AG04450 (cell line): Measurements from ENCODE around the gene NHSL2. TPM values are rescaled to one million over a fixed set of nuclear protein-coding genes. Genes with fewer than 3 reads are reported as not detected.

ENCODE experiments used
- CTCF ChIA-PET: fragments of 300-600, 350-600 bp; formaldehyde crosslinking; extraction: SDS; loops from one replicate; lab custom pipeline; 2022; ENCODE audit warnings: antibody characterized with exemption, inconsistent platforms; lab: Charles Lee
- POLR2A ChIA-PET: fragments of 350-600 bp; formaldehyde crosslinking; extraction: SDS; loops from one replicate; lab custom pipeline; 2021; ENCODE audit warnings: antibody characterized with exemption, inconsistent platforms; lab: Yijun Ruan, JAX
- DNase-seq: peaks from one replicate; pipeline ENCODE4 v3.0.0-alpha.2; 2011; ENCODE audit warnings: low read depth, low spot score
- H3K27ac ChIP-seq: one replicate; pipeline ENCODE4 v1.5.1; 2012; ENCODE audit warnings: low read depth, low read length, control low read depth
- H3K27me3 ChIP-seq: one replicate; pipeline ENCODE4 v1.6.0; 2012; ENCODE audit warnings: low read length; ENCODE audit not compliant: control insufficient read depth, insufficient read depth
- H3K4me3 ChIP-seq: 2 replicates; pipeline ENCODE4 v1.5.1; 2011; ENCODE audit warnings: mild to moderate bottlenecking, low read depth, low read length, control low read depth
- H3K9me3 ChIP-seq: 2 replicates; pipeline ENCODE4 v1.5.1; 2012; ENCODE audit warnings: low read length; ENCODE audit not compliant: control insufficient read depth, insufficient read depth
- polyA plus RNA-seq: library from polyadenylated mRNA; depleted of rRNA; stranded (reverse); fragments of >200 nt; gene quantifications from 2 replicates; pipeline ENCODE4 v1.2.3, GENCODE V29; 2011
- TF ChIP-seq, protein P1 (sequence below): IDR thresholded peaks from 2 replicates; pipeline ENCODE4 v1.5.1; 2011; ENCODE audit warnings: low read depth, low read length, control low read depth, inconsistent platforms

The NHSL2 gene
- polyA plus RNA-seq, 1 experiment: 3.0 TPM

DNA sequence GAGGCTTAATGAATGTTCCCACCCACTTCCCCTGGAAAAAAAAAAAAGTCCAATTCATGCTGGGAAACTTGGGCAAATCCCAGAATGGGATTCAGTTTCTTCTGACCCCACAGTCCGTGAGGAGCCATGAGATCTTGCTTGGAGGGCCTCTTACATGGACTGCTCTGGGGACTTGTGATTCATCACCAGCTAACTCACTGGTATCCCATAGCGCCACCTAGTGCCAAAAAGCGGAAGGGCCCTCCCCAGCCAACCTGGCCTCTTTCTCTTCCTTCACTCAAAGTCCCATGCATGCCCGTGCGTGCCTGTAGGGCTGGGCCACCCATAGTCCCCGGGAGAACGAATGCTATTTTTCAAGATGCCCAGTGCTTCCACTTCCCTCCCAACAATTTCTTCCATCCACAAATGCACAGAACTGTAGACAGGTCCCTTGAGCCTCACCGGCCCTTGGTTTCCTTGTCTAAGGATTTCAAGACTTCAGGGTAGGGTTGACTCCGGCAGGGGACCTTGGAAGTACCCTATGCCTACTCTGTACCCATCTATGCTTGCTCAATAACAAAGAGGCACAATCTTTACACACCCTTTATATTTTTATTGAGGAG lies 216.0 kb downstream of the NHSL2 start:
- ChIA-PET POLR2A (interaction anchor here (0.5 to 1.4 kb wide), 3 partner anchors 97 to 216 kb away, joined by 4 to 7 read pairs (median 5); partner anchors contain the start of gene NHSL2), CTCF (interaction anchor here (0.6 to 3.2 kb wide), 17 partner anchors 10 to 213 kb away, joined by 3 to 26 read pairs (median 4); no protein-coding TSS in a partner anchor)
- TF ChIP-seq, protein P1, sequence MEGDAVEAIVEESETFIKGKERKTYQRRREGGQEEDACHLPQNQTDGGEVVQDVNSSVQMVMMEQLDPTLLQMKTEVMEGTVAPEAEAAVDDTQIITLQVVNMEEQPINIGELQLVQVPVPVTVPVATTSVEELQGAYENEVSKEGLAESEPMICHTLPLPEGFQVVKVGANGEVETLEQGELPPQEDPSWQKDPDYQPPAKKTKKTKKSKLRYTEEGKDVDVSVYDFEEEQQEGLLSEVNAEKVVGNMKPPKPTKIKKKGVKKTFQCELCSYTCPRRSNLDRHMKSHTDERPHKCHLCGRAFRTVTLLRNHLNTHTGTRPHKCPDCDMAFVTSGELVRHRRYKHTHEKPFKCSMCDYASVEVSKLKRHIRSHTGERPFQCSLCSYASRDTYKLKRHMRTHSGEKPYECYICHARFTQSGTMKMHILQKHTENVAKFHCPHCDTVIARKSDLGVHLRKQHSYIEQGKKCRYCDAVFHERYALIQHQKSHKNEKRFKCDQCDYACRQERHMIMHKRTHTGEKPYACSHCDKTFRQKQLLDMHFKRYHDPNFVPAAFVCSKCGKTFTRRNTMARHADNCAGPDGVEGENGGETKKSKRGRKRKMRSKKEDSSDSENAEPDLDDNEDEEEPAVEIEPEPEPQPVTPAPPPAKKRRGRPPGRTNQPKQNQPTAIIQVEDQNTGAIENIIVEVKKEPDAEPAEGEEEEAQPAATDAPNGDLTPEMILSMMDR: peak; percentile 81
- H3K27me3 ChIP-seq: no peaks in the 10 kb centered on the region
- DNase-seq: peak; percentile 57
- H3K27ac ChIP-seq: no peak overlapping the region
- H3K4me3 ChIP-seq: no peak overlapping the region
- H3K9me3 ChIP-seq: no peaks in the 10 kb centered on the region

DNA sequence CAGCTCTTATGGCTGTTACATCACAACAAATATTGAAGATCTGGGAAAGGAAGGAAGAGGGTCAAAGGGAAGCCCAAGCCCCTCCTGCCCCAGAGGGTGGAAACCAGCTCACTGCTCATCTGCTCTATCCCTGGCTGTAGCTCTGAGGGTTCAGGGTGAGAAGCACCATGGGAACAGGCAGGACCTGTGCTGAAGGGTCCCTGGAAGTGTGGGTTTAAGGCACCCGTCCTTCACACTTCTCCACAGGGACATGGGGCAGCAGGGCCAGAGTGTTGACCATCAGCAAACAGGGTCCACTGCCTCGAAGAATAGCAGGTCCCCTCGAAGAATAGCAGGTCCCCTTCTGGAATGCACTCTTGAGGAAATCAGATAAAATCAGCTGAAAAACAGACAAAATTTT lies 216.7 kb downstream of the NHSL2 start:
- TF ChIP-seq, protein P1: no peak
- POLR2A ChIA-PET: interaction anchor here (0.7 to 1.4 kb wide), 2 partner anchors 97 to 109 kb away, joined by 4 to 7 read pairs; no protein-coding TSS in a partner anchor
- DNase-seq: no peak
- no peak overlapping the region for H3K4me3 ChIP-seq
- CTCF ChIA-PET: interaction anchor here (0.6 to 3.2 kb wide), 12 partner anchors 10 to 213 kb away, joined by 3 to 26 read pairs (median 5); no protein-coding TSS in a partner anchor
- no peaks in the 10 kb centered on the region for H3K9me3 ChIP-seq
- H3K27ac ChIP-seq: no peak overlapping the region
- no peaks in the 10 kb centered on the region for H3K27me3 ChIP-seq

DNA sequence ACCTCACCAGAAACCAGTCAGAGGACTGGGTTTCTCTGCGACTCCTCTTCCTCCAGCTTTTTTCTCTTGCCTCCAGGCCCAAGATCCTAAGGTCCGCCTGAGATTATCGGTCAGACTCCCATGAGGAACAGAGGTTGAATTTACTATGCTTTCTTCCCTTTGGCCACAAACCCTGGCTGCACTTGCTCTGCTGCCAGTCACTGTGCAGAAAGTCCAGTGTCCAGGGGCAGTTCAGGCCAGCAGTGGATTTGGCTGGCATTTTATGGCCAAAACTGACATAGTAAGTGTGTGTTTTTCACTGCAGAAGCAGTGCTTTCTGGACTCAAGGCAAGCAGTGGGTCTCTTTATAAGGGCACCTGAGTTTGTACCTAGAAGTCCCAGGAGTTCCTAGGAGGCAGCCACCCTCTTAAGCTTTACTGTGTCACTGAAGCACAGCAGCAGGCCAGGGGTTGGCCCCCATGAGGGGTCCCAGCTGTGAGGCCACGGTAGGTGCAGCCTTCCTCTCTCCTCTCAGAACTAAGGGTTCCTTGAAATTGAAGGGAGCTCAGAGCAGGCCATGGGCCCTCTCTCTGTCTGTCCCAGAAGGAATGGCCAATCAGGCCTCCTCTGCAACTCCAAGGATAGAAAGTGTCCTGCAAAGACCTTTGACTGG lies 217.7 kb downstream of the NHSL2 start:
- H3K27me3 ChIP-seq: no peaks in the 10 kb centered on the region
- no peak for DNase-seq
- TF ChIP-seq, protein P1: no peak
- no peak overlapping the region for H3K27ac ChIP-seq
- H3K9me3 ChIP-seq: no peaks in the 10 kb centered on the region
- ChIA-PET POLR2A (no interaction called here), CTCF (interaction anchor here (1.0 to 3.2 kb wide), 6 partner anchors 56 to 129 kb away, joined by 3 to 26 read pairs (median 7); no protein-coding TSS in a partner anchor)
- no peak overlapping the region for H3K4me3 ChIP-seq

DNA sequence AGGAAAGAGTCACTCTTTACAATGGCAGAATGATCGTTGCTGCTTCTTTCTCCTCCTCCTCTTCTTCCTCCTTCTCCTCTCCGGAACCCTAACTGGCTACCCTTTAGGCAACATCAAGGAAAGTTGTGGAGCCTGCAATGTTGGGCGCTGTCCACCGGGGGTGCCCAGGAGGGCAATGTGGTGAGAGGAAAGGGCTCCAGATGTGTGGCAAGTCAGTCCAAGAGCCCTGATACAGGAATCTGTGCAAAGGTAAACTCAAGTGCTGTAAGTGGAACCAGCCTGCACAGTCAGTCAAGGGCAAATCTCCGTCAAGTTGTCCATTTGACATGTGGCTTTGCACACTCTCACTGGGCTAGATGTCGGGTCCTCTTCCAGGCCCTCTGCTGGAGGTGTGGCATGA lies 218.2 kb downstream of the NHSL2 start:
- no peak for DNase-seq

More for the DNA sequence above, 218.2 kb downstream of the NHSL2 start:
- TF ChIP-seq, protein P1: peak; percentile 38
- ChIA-PET CTCF (interaction anchor here (3.2 kb wide), 1 partner anchor 130 kb away, joined by 16 read pairs; no protein-coding TSS in a partner anchor), POLR2A (no interaction called here)
- Histone ChIP-seq H3K27me3 (no peaks in the 10 kb centered on the region), H3K9me3 (no peaks in the 10 kb centered on the region), H3K27ac (no peak overlapping the region), H3K4me3 (no peak overlapping the region)
